GM06990 (cell line): ENCODE results near the gene AMPD3.

Experiments used
- DNase-seq: peaks from one replicate; pipeline ENCODE4 v3.0.0-alpha.2; 2011; ENCODE audit not compliant: insufficient read length; ENCODE audit errors: extremely low read depth
- H3K27me3 ChIP-seq: replicated peaks from 2 replicates; pipeline ENCODE4 v1.6.0; 2011; ENCODE audit warnings: low read length; ENCODE audit not compliant: control insufficient read depth, insufficient read depth
- H3K36me3 ChIP-seq: 2 replicates; pipeline ENCODE4 v1.5.1; 2011; ENCODE audit warnings: low read length; ENCODE audit not compliant: control insufficient read depth, insufficient read depth
- H3K4me3 ChIP-seq: replicated peaks from 2 replicates; pipeline ENCODE4 v1.5.1; 2011; ENCODE audit warnings: low read depth, mild to moderate bottlenecking, control low read depth, low read length
- CTCF ChIP-seq: IDR thresholded peaks from 2 replicates; pipeline ENCODE4 v1.5.1; 2011; ENCODE audit warnings: low read length, control low read depth, mild to moderate bottlenecking, inconsistent platforms; ENCODE audit not compliant: insufficient read depth, poor library complexity, severe bottlenecking

AMPD3 gene

GRCh38 chr11:10439351-10439750 lies 15.7 kb upstream of the AMPD3 start:
- no peak for DNase-seq
- no peak for TF ChIP-seq CTCF
- no peaks in the 10 kb centered on the region for H3K36me3 ChIP-seq

GRCh38 chr11:10439924-10440323 lies 15.1 kb upstream of the AMPD3 start:
- no peak for TF ChIP-seq CTCF
- Histone ChIP-seq H3K36me3 (no peaks in the 10 kb centered on the region), H3K4me3 (no peak overlapping the region), H3K27me3 (no peaks in the 10 kb centered on the region)
- DNase-seq = no peak

More at GRCh38 chr11:10439351-10439750, 15.7 kb upstream of the AMPD3 start:
- H3K27me3 ChIP-seq = no peaks in the 10 kb centered on the region
- no peak overlapping the region for H3K4me3 ChIP-seq

- Histone ChIP-seq H3K4me3 (no peak overlapping the region), H3K36me3 (no peaks in the 10 kb centered on the region), H3K27me3 (no peaks in the 10 kb centered on the region)
- DNase-seq = no peak
- TF ChIP-seq CTCF = no peak
Measured at GRCh38 chr11:10440401-10440800, 14.7 kb upstream of the AMPD3 start.

GRCh38 chr11:10441091-10441490 lies 14.0 kb upstream of the AMPD3 start:
- Histone ChIP-seq H3K36me3 (no peaks in the 10 kb centered on the region), H3K4me3 (no peak overlapping the region), H3K27me3 (no peaks in the 10 kb centered on the region)
- no peak for DNase-seq
- TF ChIP-seq CTCF = no peak

- H3K27me3 ChIP-seq = no peaks in the 10 kb centered on the region
- no peak overlapping the region for H3K4me3 ChIP-seq
- peak; percentile 68 for DNase-seq
- no peak for TF ChIP-seq CTCF
- H3K36me3 ChIP-seq = no peaks in the 10 kb centered on the region
Measured at GRCh38 chr11:10441652-10442503, 13.2 kb upstream of the AMPD3 start.
